Measurements from ENCODE around the gene RAPH1.
"Not testable (repeated sequence)": the region's sequence is repeated elsewhere in the genome, so short reads cannot be mapped to it uniquely, and the experiment has no call there.

Gene RAPH1

DNA sequence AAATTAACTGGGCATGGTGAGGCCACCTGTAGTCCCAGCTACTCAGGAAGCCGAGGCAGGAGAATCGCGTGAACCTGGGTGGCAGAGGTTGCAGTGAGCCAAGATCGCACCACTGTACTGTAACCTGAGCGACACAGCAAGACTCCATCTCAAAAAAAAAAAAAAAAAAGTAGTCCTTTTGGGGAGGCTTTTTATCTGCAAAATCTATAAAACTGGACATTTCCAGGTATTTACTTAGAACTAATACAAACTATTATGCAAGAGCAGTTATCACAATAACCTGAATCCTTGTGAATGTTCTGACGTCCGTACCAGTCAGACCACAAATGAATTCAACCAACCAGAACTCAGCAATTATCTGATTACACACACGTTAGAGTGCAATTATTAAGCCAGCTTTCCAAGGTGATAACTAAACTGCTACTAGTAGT, 8.8 kb upstream of the RAPH1 start:
- DNase-seq = no peak

GRCh38 chr2:203540598-203540997, 5.5 kb upstream of the RAPH1 start:
- not testable (repeated sequence) for DNase-seq

- DNase-seq = not testable (repeated sequence)
Measured at GRCh38 chr2:203538237-203538636, 3.1 kb upstream of the RAPH1 start.

DNA sequence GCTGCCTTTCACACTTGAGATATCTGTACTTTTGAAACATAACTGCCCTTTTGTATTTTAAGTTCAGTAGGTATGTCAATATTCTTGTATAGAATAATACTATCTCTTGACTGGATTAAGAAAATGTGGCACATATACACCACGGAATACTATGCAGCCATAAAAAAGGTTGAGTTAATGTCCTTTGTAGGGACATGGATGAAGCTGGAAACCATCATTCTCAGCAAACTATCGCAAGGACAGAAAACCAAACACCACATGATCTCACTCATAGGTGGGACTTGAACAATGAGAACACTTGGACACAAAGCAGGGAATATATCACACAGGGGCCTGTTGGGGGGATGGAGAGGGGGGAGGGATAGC, 1.5 kb upstream of the RAPH1 start:
- DNase-seq = not testable (repeated sequence)

DNA sequence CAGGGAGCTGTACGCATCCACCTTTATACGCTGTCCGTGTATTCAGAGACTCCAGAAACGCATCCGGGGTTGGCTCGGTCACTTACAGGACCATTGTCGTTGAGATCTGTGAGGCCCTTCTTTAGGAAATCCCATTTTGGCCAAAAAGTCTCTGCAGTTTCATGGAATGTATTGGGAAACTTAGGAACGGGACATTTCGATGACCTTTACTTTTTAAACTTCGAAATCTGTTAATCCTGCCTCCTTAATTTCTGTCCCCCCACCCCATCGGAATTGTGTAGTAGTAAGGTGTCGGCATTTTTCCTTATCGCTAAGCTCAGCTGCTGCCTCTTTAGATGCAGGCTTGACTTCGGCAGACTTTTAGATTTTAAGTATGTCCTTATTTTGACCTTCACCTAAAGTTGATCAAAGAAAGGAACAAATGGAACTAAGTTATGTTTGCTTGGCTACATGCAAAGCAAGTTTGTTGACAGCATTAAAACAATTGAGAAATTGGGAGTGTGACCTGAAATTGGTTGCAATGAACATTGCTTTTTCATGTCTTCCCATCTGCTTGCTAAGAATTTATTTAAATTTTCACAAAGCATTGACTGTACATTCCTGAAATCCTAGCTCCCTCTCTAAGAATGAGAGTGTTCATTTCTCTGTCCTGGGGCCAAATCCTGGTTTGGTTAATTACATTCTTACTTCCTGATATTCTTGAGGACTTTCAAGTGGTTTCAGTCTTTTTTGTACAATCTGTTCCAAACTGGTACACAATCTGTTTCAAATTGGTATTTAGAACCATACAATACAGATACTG, 884 bp upstream of the RAPH1 start:
- no peak for DNase-seq

GRCh38 chr2:203534621-203535077, 452 bp downstream of the RAPH1 start:
- no peak for DNase-seq

GRCh38 chr2:203533676-203534591, 1.2 kb downstream of the RAPH1 start:
- DNase-seq = peak; percentile 17

DNA sequence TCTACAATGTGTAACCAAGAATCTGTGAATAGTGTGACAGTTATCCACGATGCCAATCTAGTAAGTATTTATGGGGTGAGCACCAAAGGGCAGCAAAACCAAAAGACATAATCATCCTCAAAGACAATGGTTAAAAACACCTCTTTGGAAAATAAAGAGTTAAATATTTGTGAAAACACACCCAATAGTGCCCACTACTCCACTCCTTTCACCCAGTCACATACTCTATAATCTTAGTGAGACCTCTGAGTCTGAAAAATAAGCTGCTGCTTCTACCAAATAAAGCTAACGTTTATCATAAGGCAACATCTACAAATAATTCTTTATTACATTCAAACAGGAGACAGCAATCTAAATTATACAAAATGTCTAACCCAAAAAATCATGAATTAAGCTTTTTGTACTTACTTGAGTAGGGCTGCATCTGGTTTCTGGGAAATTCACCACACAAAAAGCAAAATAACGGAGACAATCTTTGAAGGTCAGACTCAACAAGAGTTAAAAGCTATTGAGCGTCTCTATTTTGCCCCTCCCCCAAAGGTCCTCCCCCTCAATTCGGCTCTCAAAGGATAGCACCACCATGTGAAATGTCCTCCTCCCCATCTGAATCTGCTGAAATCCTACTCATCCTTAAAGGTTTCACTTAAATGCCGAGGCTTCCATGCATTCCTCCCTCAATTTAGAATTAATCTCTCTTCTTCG, 2.0 kb downstream of the RAPH1 start:
- no peak for DNase-seq

- DNase-seq = no peak
Measured at GRCh38 chr2:203527719-203528118, 7.4 kb downstream of the RAPH1 start.

DNA sequence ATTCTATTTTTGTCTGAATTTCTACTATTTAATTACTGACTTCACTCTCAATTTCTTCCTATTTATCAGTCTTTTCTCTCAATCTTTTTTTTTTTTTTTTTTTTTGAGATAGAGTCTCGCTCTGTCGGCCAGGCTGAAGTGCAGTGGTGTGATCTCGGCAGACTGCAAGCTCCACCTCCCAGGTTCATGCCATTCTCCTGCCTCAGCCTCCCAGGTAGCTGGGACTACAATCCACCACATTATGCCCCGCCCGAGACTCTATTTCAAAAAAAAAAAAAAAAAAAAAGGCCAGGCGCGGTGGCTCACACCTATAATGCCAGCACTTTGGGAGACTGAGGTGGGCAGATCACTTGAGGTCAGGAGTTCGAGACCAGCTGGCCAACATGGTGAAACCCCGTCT, 21.8 kb downstream of the RAPH1 start:
- DNase-seq = not testable (repeated sequence)

- peak; percentile 2 for DNase-seq
Measured at GRCh38 chr2:203510941-203511305, 24.2 kb downstream of the RAPH1 start.

- DNase-seq = no peak
Measured at GRCh38 chr2:203510256-203510940, 24.7 kb downstream of the RAPH1 start.

- not testable (repeated sequence) for DNase-seq
Measured at GRCh38 chr2:203503460-203503859, 31.6 kb downstream of the RAPH1 start.

DNA sequence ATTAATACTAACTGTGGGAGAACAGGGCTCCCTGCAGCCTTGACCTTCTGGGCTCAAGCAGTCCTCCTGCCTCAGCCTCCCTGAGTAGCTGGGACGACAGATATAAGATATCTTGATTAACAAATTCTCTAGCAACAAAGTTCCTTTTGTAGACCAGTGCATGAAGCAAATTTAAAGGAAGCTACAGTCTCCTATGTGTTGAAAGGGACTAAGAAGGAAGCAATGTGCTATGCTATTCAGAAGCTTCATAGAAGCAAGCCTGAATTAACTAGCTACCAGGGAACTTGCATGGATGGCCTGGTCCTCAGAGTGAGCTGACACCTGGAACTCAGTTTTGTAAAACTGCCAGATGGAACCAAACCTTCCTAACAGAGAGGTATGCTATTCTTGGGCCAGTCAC, 33.2 kb downstream of the RAPH1 start:
- peak; percentile 19 for DNase-seq

DNA sequence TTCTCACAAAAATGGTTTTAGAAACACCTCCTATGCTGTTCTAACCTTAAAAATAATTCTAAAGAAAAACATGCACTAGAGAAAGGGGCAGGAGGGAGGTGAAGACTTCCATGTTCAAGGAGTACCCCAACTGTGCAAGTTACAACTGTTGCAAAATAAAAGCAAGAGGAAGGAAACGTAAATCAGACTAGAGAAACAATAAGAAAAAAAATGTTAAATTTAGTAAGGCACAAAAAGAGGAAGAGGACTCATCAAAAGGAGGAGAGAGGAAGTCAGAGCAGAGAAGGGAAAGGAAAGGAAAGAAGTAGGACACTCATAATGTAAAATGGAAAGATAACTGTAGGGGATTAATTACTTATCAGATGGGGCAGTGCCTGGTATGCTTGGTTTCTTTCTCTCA, 34.1 kb downstream of the RAPH1 start:
- DNase-seq = peak; percentile 89

- no peak for DNase-seq
Measured at GRCh38 chr2:203500297-203500696, 34.8 kb downstream of the RAPH1 start.

DNA sequence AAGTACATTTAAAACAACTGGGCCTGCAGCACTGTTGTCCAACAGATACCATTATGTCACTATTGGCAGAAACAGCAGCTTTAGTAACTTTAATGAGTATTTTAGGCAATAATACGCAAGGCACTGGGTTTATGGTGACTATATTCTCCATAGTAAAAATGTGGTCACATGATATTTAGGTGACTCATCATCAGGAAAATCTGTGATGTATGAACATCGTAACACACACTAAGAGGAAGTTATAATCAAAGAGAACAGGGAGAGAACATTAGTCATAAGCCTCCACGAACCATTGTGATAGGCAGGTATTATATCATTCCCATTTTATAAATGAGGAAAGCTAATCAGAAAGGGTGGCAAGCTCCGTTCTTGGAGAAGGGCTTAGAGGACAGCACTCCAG, 36.9 kb downstream of the RAPH1 start:
- DNase-seq = peak; percentile 79

DNA sequence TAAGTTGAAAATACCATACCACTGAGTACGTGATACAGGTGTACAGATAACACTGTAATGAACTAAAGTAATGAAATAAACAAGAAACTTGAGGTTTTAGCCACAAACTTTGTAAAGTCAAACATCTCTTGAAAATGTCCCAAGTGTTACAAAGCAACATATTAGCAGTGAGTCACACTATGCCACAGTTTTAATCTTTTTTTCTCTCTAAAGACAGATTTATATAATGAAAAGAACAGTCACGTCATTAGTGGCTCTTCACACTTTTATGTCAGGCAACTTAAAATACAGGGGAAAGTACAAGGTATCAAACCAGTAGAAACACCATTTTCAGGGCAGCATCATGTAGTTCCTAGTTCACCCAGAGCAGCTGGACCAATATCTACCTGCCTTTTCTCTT, 42.1 kb downstream of the RAPH1 start:
- no peak for DNase-seq

- DNase-seq = no peak
Measured at GRCh38 chr2:203490391-203490790, 44.7 kb downstream of the RAPH1 start.

DNA sequence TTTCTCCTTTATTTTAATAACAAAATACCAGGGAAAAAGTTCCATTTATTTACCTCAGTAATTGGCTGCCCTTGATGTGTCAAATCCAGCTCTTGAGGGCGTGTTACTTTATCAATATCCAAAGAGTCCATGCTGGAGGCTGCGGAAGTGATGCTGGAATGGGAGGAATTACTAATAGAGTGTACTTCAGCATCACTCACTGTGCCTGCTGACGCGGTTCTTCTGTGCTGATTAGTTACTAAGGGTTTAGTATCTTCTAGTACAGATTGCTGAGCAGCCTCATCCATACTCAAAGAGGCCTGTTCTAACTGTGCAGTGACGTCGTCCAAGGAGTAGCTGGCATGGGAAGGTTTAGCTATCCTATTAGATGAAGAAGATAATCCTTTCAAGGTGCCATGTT, 45.6 kb downstream of the RAPH1 start:
- DNase-seq = no peak

- peak; percentile 55 for DNase-seq
Measured at GRCh38 chr2:203484266-203485112, 50.6 kb downstream of the RAPH1 start.

GRCh38 chr2:203480623-203481022, 54.5 kb downstream of the RAPH1 start:
- DNase-seq = no peak
